A673 (cell line): ENCODE measurements around the gene TMEM87A.

Experiments used
- EZH2 ChIP-seq: fragments of 200-600 bp; sonication (generic); IDR thresholded peaks from 2 replicates; pipeline ENCODE4 v1.6.1; 2017; ENCODE audit warnings: borderline replicate concordance, low read depth, mild to moderate bottlenecking, mixed read lengths, antibody characterized with exemption, low read length; ENCODE audit not compliant: poor library complexity, severe bottlenecking
- TF ChIP-seq, protein P1 (sequence below): fragments of 300-800, 200-600 bp; sonication (generic); conservative IDR thresholded peaks from 2 replicates; pipeline ENCODE4 v1.5.1; 2017; ENCODE audit warnings: low read depth, mild to moderate bottlenecking, antibody characterized with exemption, low read length, moderate library complexity, mixed read lengths

GRCh38 chr15:42264795-42265194 is 8.4 kb downstream of the TMEM87A start:
- no peak for TF ChIP-seq EZH2
- TF ChIP-seq, protein P1, sequence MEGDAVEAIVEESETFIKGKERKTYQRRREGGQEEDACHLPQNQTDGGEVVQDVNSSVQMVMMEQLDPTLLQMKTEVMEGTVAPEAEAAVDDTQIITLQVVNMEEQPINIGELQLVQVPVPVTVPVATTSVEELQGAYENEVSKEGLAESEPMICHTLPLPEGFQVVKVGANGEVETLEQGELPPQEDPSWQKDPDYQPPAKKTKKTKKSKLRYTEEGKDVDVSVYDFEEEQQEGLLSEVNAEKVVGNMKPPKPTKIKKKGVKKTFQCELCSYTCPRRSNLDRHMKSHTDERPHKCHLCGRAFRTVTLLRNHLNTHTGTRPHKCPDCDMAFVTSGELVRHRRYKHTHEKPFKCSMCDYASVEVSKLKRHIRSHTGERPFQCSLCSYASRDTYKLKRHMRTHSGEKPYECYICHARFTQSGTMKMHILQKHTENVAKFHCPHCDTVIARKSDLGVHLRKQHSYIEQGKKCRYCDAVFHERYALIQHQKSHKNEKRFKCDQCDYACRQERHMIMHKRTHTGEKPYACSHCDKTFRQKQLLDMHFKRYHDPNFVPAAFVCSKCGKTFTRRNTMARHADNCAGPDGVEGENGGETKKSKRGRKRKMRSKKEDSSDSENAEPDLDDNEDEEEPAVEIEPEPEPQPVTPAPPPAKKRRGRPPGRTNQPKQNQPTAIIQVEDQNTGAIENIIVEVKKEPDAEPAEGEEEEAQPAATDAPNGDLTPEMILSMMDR = no peak
